T-helper 22 cell (primary cell): Measurements from ENCODE around the gene GOT1.

Source experiments
- DNase-seq: peaks from one replicate; pipeline ENCODE4 v3.0.0-alpha.2; 2020; ENCODE audit warnings: low read depth

Gene GOT1

GRCh38 chr10:99395750-99396445, 34.5 kb downstream of the GOT1 start:
- DNase-seq, result no peak

GRCh38 chr10:99394761-99395386, 35.5 kb downstream of the GOT1 start:
- no peak for DNase-seq

GRCh38 chr10:99394256-99394655, 36.2 kb downstream of the GOT1 start:
- no peak for DNase-seq

GRCh38 chr10:99393683-99394082, 36.7 kb downstream of the GOT1 start:
- DNase-seq, result no peak

GRCh38 chr10:99393036-99393435, 37.4 kb downstream of the GOT1 start:
- DNase-seq, result no peak

GRCh38 chr10:99391346-99391745, 39.1 kb downstream of the GOT1 start:
- no peak for DNase-seq

- no peak for DNase-seq
These were observed 40.5 kb downstream of the GOT1 start for GRCh38 chr10:99389729-99390480.

GRCh38 chr10:99387541-99387940, 42.9 kb downstream of the GOT1 start:
- DNase-seq, result no peak

GRCh38 chr10:99387071-99387470, 43.4 kb downstream of the GOT1 start:
- DNase-seq, result no peak

GRCh38 chr10:99382176-99382575, 48.2 kb downstream of the GOT1 start:
- no peak for DNase-seq

GRCh38 chr10:99375426-99375825, 55.0 kb downstream of the GOT1 start:
- DNase-seq, result no peak

GRCh38 chr10:99374972-99375371, 55.5 kb downstream of the GOT1 start:
- DNase-seq, result no peak

GRCh38 chr10:99374526-99374925, 55.9 kb downstream of the GOT1 start:
- no peak for DNase-seq

GRCh38 chr10:99372546-99373271, 57.7 kb downstream of the GOT1 start:
- no peak for DNase-seq

- no peak for DNase-seq
These were observed 59.4 kb downstream of the GOT1 start for GRCh38 chr10:99370993-99371392.

GRCh38 chr10:99369551-99369950, 60.9 kb downstream of the GOT1 start:
- DNase-seq, result no peak

- DNase-seq, result no peak
These were observed 61.3 kb downstream of the GOT1 start for GRCh38 chr10:99369126-99369525.

- no peak for DNase-seq
These were observed 61.8 kb downstream of the GOT1 start for GRCh38 chr10:99368646-99369045.

- DNase-seq, result no peak
These were observed 63.8 kb downstream of the GOT1 start for GRCh38 chr10:99366666-99367065.

- no peak for DNase-seq
These were observed 64.7 kb downstream of the GOT1 start for GRCh38 chr10:99365736-99366135.

GRCh38 chr10:99365311-99365710, 65.1 kb downstream of the GOT1 start:
- no peak for DNase-seq

- DNase-seq, result no peak
These were observed 66.3 kb downstream of the GOT1 start for GRCh38 chr10:99364125-99364524.

- DNase-seq, result no peak
These were observed 69.5 kb downstream of the GOT1 start for GRCh38 chr10:99360934-99361333.
